Mucosa of stomach (tissue), 1 donor: ENCODE data around the gene PPP1R9B.

Experiments
- H3K27me3 ChIP-seq: one replicate; pipeline ENCODE4 v1.7.0; 2013; ENCODE audit warnings: mild to moderate bottlenecking, low read length; ENCODE audit not compliant: control insufficient read depth, insufficient read depth
- H3K36me3 ChIP-seq: one replicate; pipeline ENCODE4 v1.7.0; 2013; ENCODE audit warnings: low read length; ENCODE audit not compliant: control insufficient read depth, insufficient read depth
- H3K4me1 ChIP-seq: one replicate; pipeline ENCODE4 v1.7.0; 2013; ENCODE audit warnings: mild to moderate bottlenecking, low read length; ENCODE audit not compliant: control insufficient read depth, insufficient read depth
- H3K4me3 ChIP-seq: one replicate; pipeline ENCODE4 v1.7.0; 2013; ENCODE audit warnings: low read length
- H3K9ac ChIP-seq: one replicate; pipeline ENCODE4 v1.7.0; 2013; ENCODE audit warnings: mild to moderate bottlenecking, low read length, moderate library complexity
- H3K9me3 ChIP-seq: one replicate; pipeline ENCODE4 v1.7.0; 2013; ENCODE audit warnings: mild to moderate bottlenecking, low read length, moderate library complexity; ENCODE audit not compliant: control insufficient read depth
- donor health status: Pancreatic carcinoma.

PPP1R9B gene

GRCh38 chr17:50114849-50115357, 35.6 kb downstream of the PPP1R9B start:
- no peak overlapping the region for H3K9ac ChIP-seq

GRCh38 chr17:50114401-50114800, 36.1 kb downstream of the PPP1R9B start:
- no peak overlapping the region for H3K9ac ChIP-seq
- H3K4me1 ChIP-seq, result peaks cover 23% of the 10 kb centered on the region
- no peak overlapping the region for H3K4me3 ChIP-seq
- H3K27me3 ChIP-seq, result peaks cover 17% of the 10 kb centered on the region
- H3K36me3 ChIP-seq, result peaks cover 3% of the 10 kb centered on the region
- H3K9me3 ChIP-seq, result no peaks in the 10 kb centered on the region

More at GRCh38 chr17:50114849-50115357, 35.6 kb downstream of the PPP1R9B start:
- H3K4me3 ChIP-seq, result no peak overlapping the region
- H3K9me3 ChIP-seq, result no peaks in the 10 kb centered on the region
- peaks cover 23% of the 10 kb centered on the region for H3K4me1 ChIP-seq
- peaks cover 17% of the 10 kb centered on the region for H3K27me3 ChIP-seq
- H3K36me3 ChIP-seq, result peaks cover 3% of the 10 kb centered on the region

GRCh38 chr17:50113624-50114320, 36.7 kb downstream of the PPP1R9B start:
- H3K4me1 ChIP-seq, result peaks cover 23% of the 10 kb centered on the region
- peaks cover 3% of the 10 kb centered on the region for H3K36me3 ChIP-seq
- H3K9me3 ChIP-seq, result no peaks in the 10 kb centered on the region
- no peak overlapping the region for H3K9ac ChIP-seq
- H3K4me3 ChIP-seq, result no peak overlapping the region
- peaks cover 17% of the 10 kb centered on the region for H3K27me3 ChIP-seq

GRCh38 chr17:50112694-50113093, 37.8 kb downstream of the PPP1R9B start:
- H3K36me3 ChIP-seq, result peaks cover 7% of the 10 kb centered on the region
- H3K4me3 ChIP-seq, result no peak overlapping the region
- peaks cover 23% of the 10 kb centered on the region for H3K4me1 ChIP-seq
- no peaks in the 10 kb centered on the region for H3K9me3 ChIP-seq
- peaks cover 10% of the 10 kb centered on the region for H3K27me3 ChIP-seq
- no peak overlapping the region for H3K9ac ChIP-seq

- Histone ChIP-seq H3K4me3 (no peak overlapping the region), H3K36me3 (peaks cover 10% of the 10 kb centered on the region), H3K9ac (peak overlapping the region; percentile 45), H3K4me1 (peaks cover 18% of the 10 kb centered on the region), H3K27me3 (peaks cover 3% of the 10 kb centered on the region), H3K9me3 (no peaks in the 10 kb centered on the region)
These were observed 38.5 kb downstream of the PPP1R9B start for GRCh38 chr17:50111673-50112655.

GRCh38 chr17:50110591-50111349, 39.7 kb downstream of the PPP1R9B start:
- Histone ChIP-seq H3K4me1 (peaks cover 13% of the 10 kb centered on the region), H3K36me3 (peaks cover 10% of the 10 kb centered on the region), H3K27me3 (no peaks in the 10 kb centered on the region), H3K9ac (no peak overlapping the region), H3K4me3 (no peak overlapping the region), H3K9me3 (no peaks in the 10 kb centered on the region)

GRCh38 chr17:50109785-50110184, 40.7 kb downstream of the PPP1R9B start:
- Histone ChIP-seq H3K9ac (no peak overlapping the region), H3K9me3 (no peaks in the 10 kb centered on the region), H3K4me3 (no peak overlapping the region), H3K36me3 (peaks cover 10% of the 10 kb centered on the region), H3K4me1 (peaks cover 13% of the 10 kb centered on the region), H3K27me3 (no peaks in the 10 kb centered on the region)

GRCh38 chr17:50109207-50109606, 41.3 kb downstream of the PPP1R9B start:
- H3K4me1 ChIP-seq, result peaks cover 13% of the 10 kb centered on the region
- peaks cover 10% of the 10 kb centered on the region for H3K36me3 ChIP-seq
- no peaks in the 10 kb centered on the region for H3K9me3 ChIP-seq
- H3K27me3 ChIP-seq, result no peaks in the 10 kb centered on the region
- no peak overlapping the region for H3K9ac ChIP-seq
- H3K4me3 ChIP-seq, result no peak overlapping the region

- Histone ChIP-seq H3K9ac (no peak overlapping the region), H3K27me3 (no peaks in the 10 kb centered on the region), H3K36me3 (peaks cover 10% of the 10 kb centered on the region), H3K4me3 (no peak overlapping the region), H3K9me3 (no peaks in the 10 kb centered on the region), H3K4me1 (peaks cover 13% of the 10 kb centered on the region)
These were observed 41.9 kb downstream of the PPP1R9B start for GRCh38 chr17:50108556-50108955.

GRCh38 chr17:50107790-50108414, 42.6 kb downstream of the PPP1R9B start:
- Histone ChIP-seq H3K9me3 (no peaks in the 10 kb centered on the region), H3K4me3 (no peak overlapping the region), H3K36me3 (peaks cover 10% of the 10 kb centered on the region), H3K4me1 (peaks cover 16% of the 10 kb centered on the region), H3K27me3 (no peaks in the 10 kb centered on the region), H3K9ac (no peak overlapping the region)

GRCh38 chr17:50106393-50107131, 43.9 kb downstream of the PPP1R9B start:
- peaks cover 17% of the 10 kb centered on the region for H3K4me1 ChIP-seq
- no peak overlapping the region for H3K4me3 ChIP-seq
- H3K9ac ChIP-seq, result no peak overlapping the region
- H3K36me3 ChIP-seq, result peaks cover 10% of the 10 kb centered on the region
- no peaks in the 10 kb centered on the region for H3K9me3 ChIP-seq
- no peaks in the 10 kb centered on the region for H3K27me3 ChIP-seq
